GM21515 (cell line): ENCODE measurements around the gene SYT2.

Source experiments
- ATAC-seq: cut with Tn5 transposase; IDR thresholded peaks from one replicate; pipeline ENCODE4 v1.9.1; 2021; ENCODE audit not compliant: unreplicated experiment

The SYT2 gene

DNA sequence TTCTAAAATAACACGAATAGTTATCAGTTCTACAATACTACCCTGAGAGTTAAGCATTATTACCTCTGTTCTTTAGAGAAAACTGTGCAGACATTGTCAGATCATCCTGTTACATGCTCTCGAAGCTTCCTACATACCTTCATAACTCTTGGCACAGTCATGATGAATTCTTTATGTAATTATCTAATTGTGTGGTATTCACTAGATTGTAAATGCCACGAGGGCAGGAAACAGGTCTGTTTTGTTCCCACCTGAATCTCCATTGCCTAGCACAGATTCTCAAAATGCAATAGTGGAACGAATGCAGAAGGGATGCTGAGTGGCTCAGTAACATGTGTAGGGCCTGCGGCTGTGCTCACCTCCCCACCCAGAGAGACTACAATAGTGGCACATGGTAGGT is 3.4 kb downstream of the SYT2 start:
- no peak for ATAC-seq

DNA sequence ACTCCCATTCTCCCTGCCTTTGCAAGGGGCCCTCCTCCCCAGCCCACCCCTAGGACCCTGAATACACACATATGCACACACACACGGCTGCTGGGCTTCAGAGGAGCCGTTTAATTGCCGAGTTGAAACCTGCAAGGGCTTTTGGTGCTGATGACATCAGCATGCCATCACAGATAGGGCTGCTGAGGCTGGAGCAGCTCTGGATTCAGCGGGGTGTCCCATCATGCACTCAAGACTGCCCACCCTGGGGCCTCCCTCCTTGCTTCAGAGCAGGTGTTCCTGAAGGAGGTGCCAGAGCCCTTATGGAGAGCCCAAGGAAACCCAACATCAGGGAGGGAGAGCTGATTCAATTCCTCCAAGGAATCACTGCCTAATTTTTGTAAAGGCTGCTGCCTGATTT is 5.7 kb downstream of the SYT2 start:
- no peak for ATAC-seq

DNA sequence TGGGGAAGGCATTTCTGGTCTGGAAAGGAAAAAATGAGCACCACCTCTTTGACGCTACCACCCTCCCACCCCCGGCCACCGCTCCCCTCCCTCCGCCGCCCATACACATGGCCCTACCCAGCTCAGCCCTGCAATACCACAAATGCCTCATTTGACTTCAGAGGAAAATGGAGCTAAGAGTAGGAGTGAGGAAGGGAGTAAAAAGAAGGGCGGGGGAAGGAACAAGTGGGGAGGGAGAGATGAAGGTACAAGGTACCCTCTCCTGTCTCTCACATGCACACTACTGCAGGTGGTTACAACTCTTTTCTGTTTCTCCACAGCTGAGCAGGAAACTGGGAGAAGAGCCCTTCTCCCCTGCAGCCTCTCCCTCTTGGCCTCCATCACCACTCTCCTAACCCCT is 7.1 kb downstream of the SYT2 start:
- ATAC-seq: no peak

DNA sequence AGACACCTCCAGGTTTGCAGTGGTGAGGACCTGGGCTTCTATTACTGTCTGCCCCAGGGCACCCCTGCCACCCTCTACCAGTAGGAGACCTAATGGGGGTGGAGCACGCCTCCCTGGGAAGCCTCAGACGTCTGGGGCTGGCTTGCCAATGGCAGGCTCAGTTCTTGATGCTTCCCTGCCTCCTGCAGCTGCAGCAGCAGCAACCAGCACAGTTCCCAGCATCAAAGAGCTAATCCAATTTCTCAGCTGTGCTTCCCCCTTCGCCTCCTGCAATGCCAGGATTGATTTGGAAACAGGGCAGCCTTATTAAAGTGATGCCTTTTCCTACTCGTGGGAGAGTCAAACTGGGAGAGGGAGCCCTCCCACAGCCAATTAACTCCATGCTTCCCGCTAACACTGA is 8.2 kb downstream of the SYT2 start:
- no peak for ATAC-seq

DNA sequence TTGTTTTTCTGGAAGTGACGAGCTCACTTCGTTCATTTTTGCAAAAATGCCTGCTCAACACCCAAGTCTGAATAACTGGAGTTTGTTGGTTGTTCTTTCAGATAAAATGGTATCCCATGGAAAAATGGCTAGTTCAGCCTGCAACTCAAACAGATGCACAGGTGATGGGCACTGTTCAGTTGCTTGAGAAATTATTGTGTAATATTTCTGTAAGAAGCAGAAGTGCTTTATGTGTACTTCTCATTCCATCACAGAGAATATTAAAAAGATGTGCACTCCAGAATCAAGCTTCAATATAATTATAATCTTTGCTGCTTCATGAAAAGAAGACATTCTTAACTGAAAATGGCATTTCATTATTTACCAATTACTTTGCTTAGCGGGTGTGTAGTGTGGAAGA is 9.1 kb downstream of the SYT2 start:
- no peak for ATAC-seq

DNA sequence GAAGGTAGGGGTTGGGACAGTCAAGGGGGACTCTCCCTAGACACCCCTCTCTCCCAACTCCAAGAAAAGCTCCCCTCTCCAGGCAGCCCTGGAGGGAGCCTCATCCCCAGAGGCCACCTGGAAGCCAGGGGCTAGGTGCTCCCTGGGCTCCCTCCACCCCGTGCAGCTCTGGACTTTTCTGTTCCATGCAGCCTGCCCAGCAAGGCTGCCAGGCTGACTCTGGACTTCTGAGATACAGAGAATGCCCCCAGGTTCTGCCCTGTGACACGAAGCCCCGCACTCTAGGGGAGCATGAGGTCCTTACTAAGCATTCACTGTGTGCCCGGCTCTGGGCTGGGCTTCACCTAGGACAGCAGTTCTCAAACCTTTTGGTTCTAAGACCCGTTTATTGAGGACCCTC is 10.2 kb downstream of the SYT2 start:
- no peak for ATAC-seq

DNA sequence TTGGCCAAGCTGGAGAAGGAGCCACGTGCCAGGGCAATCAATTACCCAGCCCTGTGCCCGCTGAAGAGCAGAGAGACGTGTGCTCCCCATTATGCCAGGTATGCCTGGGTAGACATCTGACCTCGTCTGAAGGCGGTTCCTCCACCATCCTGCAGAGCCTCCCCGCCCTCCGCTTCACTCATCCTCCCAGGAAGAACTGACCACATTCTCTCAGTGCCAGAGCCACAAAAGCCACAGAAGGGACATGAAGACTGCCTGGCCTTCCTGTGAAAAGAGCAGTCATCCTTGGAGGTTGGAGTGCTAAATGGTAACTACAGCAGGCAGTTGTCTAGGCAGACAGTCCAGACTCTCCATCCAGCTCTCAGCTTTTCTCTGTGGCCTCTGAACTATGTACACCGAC is 12.0 kb downstream of the SYT2 start:
- no peak for ATAC-seq

DNA sequence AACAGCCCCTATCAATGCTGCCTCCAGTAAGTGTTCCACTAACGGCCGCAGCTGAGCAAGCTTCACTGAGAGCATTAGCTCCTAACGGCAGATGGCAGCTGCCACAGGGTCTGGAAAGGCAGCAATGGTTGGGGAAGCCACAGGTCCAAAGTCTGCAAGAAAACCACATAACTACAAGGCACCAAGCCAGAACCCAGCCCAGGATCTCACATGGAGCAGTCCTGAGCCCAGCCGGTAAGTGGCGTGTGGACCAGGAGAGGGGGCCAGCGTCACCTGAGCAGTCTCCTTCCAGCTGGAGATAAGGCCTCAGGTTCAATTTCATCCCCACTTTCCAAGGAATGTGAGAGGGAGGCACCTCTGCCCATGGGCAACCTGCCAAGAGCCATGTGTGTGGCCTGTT is 13.2 kb downstream of the SYT2 start:
- ATAC-seq: no peak

DNA sequence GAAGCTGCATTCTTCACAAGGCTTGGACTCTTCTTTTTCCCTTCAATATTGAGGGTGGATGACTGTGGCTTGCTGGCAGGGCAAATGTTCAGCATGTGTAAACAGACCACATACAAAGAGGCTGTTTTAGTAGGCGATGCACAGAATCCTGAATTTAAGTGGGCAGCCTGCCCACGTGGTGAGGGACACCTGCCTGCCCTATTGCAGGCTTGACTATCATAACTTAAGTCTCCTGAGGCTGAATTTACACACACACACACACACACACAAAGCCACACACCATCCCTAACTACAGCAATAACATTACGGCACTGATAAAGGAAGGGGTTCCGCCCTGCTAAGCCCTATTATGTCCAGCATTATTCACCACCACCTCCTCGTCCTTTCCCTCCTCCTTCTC is 15.9 kb downstream of the SYT2 start:
- no peak for ATAC-seq

DNA sequence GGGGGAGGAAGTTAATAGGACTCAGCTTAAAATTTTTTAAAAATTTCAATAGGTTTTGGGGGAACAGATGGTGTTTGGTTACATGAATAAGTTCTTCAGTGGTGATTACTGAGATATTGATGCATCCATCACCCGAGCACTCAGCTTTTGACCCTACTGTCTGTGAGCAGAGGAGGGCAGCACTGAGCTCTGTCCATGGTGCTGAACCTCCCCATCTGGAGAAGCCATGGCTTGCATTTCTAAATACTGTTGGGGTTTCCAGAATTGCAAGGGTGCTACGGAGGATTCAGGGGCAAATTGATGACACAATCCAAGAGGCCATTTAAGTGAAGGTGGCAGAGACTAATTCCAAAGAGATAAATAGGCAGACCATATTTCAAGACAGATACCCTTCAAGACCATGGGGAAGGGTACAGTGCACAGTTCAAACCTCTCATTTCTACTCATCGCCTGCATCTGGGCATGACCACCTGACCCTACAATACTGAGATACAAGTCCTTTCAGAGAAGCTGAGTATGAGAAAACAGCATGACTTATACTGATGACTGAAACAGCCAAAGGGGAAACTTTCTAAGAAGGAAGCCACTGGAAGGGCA is 17.2 kb downstream of the SYT2 start:
- ATAC-seq: no peak

DNA sequence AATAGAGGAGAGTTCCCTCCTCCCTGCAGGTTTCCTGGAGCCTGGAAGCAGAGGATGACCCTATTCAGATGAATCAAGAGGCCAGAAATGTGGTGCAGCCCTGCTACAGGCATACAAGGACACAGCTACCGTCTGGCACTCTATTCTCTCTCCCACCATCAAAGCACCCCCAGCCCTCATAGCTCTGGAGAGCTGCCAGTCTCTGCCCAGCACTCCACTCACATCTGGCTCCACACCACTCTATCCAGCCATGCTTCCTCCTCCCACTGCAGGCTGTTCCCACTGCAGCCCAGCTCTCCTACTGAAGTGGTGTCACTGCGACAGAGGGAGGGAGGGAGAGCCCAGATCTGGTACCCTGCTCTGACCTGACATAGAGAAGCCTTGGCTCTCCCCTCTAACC is 18.4 kb downstream of the SYT2 start:
- ATAC-seq: no peak

DNA sequence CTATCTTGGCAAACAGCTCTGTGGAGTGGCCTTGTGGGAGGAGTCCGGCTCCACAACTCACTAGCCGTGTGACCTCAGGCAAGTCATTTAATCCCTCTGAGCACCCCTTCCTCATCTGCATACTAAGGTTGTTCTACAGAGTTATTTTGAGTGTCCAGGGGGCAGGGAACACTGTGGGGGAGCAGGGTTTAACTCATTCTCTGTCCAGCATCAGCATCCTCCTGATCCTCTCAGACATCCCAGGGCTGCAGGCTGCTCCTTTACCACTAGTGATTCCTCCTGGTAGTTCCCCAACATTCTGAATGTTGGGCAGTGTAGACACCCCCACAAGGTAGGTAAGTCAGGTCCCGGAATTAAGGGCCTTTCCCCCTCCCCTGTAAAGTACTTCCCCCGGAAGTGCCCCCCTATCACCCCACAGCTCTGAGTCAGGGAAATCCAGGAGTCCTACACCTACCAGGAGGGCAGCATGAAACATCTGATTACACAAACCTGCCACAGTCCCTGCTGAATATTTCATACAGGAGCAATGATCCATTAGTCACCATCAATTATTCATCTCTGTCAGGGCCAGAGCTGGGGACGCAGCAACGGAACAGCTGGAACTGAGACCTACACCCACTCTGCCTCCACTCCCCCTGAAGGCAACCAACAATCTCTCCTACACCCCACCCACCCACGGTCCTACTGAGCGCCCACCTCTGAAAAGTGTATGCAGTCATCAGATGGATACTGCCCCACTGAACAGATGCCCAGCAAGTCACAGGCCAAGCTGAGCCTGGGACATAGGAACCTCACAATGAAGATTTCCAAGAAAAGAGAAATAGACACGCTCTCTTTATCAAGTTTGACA is 20.5 kb downstream of the SYT2 start:
- ATAC-seq: no peak

DNA sequence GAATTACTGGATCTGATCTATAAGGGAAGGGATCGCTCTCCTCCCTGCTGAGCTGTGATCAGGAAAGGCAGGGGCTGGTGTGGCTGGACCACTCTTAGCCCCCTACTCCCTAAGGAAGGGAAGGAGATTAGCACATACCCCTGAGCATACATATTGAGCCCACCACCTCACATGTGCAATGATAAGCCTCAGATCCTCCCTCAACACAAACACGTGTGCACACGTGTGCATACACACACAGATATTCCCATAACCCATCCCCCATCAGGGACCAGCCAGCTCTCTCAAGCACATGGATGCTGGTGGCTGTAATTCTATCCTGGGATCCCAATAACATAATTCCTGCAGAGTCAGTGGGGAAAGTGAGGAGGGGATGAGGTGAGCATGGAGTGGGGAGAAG is 21.2 kb downstream of the SYT2 start:
- ATAC-seq: no peak

DNA sequence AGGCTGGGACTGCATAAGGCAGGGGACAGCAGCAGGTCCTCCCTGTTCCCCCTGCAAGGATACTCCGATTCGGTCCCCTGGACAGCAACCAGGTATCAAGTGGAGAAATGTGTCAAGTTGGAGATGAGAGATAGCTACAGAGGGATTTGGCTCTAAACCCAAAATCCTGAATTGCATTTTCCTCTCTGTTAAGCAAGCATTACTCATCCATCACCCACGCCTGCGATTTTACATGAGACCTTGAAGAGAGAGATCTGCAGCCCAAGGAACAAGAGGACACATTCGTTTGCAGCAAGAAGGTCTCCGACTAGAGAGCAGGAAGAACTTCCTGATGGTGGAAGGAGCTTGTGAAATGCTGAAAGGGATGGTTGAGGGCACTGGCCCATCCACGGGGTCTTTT is 21.9 kb downstream of the SYT2 start:
- no peak for ATAC-seq

DNA sequence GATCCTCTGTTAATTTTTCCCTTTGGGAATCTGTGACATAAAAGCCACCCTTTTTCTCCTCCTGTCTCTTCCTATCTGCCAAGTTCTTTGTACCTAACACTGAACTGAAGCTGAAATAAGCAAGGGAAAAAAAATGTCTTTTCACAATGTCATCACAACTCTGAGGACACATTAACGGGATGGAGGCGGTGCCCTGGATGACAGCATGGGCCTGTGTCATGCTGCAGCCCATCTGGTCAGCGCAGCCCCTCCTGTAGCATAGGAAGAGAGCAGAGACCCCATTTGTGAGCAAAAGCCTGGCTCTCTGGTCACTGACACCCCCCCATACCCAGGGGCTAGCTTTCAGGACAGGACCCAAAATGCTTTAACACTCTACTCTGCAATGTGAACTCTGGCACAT is 22.5 kb downstream of the SYT2 start:
- no peak for ATAC-seq

DNA sequence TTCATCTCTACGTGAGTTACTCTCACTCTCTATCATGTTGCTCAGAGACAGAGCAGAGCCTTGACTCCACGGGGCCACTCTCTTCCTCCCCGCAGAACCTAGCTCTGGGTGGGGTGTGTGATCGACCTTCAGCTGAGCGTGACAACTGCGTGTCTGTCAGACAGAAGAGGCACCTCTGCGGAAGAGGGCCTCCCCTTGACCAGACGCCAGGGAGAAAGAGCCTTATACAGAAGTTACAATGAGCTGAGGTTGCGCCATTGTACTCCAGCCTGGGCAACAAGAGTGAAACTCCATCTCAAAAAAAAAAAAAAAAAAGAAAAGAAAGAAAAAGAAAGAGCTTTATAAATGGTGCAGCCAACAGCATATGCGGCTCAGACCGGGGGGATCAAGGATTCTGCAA is 22.9 kb downstream of the SYT2 start:
- ATAC-seq: no peak

DNA sequence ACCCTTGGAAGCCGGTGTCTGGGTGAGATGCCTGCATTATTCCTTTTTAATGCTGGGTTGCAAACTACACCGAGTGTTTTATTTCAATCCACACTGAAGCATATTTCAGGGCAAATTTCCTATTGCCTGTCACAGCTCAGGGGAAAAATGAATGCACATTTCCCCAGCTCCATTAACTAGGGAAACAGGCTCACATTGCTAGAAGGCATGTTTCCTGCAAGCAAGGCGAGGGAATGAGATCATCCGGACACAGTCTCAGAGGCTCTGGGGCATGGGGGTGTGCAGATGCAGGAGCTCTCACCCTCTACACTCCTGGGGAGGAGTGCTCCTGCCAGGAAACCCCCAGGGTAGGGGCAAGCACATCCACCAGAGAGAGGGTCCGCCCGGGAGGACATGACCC is 24.6 kb downstream of the SYT2 start:
- no peak for ATAC-seq

DNA sequence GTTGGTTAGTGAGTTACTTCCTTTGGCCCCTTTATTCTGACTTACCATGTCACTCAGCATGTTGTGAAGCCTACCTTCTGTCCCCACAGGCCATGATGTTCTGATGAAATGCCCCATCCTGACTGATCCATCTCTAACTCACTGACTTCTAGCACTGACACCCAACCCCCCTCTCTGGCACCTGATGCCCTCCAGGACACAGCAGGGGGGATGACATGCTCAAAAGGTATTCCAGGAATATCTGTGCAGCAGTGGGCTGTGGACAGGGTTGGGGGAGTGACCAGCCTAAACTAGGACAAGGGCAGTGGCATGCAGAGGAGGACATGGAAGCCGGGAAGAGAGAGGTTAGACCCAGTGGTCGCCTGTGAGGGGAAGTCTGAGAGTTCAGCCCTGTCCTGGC is 25.5 kb downstream of the SYT2 start:
- no peak for ATAC-seq

DNA sequence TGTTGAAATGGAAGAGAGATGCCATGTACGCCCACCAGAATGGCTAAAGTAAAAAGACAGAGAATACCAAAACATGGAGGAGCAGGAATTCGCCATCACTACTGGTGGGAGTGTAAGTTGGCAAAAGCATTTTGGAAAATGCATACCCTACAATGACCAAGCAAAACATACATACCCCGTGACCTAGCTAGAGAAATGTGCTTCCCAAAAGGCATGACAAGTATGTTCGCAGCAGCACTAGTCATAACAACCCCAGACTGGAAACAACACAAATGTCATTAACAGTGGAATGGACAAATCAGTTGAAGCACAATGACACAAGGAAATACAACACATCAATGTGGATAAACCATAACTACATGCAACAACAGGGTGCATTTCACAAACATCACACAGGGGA is 27.2 kb downstream of the SYT2 start:
- ATAC-seq: no peak

DNA sequence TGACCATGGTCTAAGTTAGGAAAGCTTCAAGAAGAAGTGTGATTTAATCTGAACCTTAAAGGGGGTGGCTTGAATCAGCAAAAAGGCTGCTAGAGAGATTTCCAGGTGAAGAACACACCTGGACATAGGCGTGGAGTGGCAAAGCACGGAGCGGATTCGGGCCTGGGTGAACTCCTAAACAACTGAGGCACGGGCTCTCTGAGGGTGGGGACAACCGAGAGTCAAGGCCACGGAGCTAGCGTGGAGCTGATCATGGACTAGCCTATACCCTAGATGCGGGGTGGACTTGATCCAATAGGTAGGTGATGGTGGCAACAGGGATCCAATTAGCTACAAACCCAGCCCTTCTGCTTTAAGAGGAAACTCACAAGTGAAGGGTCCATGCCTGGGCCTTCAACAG is 27.8 kb downstream of the SYT2 start:
- ATAC-seq: no peak

DNA sequence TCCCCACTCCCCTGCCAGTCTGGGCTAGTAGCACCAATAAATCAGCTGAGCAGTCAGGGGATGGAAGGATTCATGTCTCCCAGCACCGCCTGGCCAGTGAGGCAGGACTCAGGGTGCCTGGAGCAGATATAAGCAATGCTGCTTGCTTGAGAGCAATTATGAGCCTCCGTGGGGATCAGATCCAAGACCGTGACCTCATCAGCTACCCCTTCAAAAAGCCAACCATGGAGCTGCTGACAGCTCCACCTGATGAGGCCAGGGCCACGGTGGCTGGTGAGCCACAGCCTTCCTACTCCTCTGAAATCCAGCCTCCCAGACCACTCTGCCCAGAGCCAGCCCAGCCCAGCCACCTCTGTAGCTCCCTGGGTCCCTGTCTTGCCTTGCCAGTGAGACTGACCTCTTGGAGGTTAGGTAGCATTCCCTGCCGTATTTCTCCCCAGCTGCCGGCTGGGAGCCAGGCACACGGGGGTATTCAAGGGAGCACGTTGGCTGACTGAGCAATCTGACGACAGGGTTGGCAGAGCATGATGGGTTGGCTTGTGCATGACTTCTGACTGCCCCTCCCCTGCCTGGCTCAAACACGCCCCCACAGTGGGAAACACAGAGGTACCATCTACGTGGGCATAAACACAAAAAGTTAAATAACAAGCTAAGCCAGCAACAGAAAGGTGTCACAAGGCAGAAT is 28.4 kb downstream of the SYT2 start:
- ATAC-seq: no peak

DNA sequence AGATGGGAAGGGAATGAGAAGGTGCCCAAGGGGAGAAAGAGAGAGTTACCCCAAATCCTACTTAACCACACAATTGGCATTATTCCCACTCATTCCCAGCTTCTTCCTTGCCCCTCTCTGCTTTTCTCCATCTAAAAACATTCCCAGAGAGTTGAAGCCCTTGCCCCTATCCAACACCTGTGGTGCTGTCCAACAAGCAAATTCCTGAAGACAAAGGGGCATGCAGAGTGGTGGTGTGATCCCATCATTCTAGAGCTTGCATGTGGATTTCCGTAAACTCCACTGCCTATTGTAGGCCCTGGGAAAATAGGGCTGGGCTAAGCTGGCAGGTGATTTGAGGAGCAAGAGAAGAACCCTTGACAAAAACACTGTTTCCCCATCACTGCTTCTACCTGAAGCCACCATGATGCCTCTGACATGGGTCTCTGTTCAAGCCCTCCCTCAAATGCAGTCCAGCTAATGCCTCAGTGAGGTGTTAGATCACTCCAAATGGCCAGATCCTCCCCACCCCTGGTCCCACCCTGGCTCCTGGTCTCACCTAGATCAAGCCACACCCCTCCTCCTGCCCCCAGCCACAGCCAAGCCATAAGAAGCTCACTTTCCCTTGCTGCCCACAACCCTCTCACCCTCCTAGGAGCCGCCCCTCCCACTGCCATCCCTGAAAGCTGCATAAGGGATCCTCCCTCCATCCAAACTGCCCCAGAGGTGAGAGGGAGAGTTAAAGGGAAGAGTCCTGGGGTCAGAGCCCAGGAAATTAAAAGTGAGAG is 29.5 kb downstream of the SYT2 start:
- ATAC-seq: no peak
